ENCODE results near the gene EIF5B. TPM values are rescaled to one million over a fixed set of nuclear protein-coding genes. Genes with fewer than 3 reads are reported as not detected.
"Not testable (repeated sequence)": the region's sequence is repeated elsewhere in the genome, so short reads cannot be mapped to it uniquely, and the experiment has no call there.

The EIF5B gene, protein sequence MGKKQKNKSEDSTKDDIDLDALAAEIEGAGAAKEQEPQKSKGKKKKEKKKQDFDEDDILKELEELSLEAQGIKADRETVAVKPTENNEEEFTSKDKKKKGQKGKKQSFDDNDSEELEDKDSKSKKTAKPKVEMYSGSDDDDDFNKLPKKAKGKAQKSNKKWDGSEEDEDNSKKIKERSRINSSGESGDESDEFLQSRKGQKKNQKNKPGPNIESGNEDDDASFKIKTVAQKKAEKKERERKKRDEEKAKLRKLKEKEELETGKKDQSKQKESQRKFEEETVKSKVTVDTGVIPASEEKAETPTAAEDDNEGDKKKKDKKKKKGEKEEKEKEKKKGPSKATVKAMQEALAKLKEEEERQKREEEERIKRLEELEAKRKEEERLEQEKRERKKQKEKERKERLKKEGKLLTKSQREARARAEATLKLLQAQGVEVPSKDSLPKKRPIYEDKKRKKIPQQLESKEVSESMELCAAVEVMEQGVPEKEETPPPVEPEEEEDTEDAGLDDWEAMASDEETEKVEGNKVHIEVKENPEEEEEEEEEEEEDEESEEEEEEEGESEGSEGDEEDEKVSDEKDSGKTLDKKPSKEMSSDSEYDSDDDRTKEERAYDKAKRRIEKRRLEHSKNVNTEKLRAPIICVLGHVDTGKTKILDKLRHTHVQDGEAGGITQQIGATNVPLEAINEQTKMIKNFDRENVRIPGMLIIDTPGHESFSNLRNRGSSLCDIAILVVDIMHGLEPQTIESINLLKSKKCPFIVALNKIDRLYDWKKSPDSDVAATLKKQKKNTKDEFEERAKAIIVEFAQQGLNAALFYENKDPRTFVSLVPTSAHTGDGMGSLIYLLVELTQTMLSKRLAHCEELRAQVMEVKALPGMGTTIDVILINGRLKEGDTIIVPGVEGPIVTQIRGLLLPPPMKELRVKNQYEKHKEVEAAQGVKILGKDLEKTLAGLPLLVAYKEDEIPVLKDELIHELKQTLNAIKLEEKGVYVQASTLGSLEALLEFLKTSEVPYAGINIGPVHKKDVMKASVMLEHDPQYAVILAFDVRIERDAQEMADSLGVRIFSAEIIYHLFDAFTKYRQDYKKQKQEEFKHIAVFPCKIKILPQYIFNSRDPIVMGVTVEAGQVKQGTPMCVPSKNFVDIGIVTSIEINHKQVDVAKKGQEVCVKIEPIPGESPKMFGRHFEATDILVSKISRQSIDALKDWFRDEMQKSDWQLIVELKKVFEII
- total RNA-seq, result 10 to 100 TPM; 22.7 to 44.1 TPM

DNA sequence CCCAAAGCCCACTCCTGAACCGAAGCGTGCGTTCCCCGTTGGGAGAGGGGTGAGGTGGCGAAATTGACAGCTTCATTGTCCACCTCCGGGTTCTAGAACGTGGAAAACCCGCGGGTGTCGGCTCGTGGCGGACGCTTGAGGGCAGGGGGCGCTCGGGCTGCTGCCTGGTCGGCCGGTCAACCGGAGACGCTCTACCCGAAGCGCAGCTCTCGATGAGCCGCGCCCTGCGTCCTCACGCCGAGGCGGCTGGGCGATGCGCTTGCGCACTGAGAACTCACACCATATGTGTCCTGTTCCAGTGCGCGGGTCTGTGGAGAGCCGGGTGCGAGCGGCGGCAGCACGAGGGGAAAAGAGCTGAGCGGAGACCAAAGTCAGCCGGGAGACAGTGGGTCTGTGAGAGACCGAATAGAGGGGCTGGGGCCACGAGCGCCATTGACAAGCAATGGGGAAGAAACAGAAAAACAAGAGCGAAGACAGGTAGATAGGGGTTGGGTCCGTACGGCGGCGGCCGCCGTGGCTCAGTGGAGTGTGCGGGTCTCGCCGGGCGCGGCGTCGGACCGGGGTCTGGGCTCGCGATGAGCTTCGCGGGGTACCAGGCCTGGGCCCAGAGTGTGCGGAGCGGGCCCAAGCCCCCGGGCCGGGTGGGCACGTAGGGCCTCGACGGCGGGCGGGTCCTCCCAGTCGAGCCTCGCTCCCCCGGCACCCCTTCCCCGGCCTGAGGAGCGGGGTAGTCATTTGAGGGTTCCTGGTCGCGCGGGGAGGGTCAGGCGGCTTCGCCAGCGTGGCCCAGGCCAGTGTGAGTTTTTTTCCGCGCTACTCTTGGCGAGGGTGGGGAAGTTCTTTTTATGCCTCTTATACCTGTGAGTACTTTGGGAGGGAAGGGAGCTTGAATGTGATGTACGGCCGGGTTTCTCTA is at the start of gene EIF5B:
EIF5B (plus strand) TSS at position 277 of the 916 bp plus-strand sequence; CDS start at position 443, 166 bp downstream.
- peak within 1 kb of the TSS; percentile 81 to 94 for H3K27ac ChIP-seq
- DNase-seq (ENCODE audit: low spot score), result peak; percentile 76
- peak within 1 kb of the TSS; percentile 93 for H3K4me3 ChIP-seq
- peaks cover 28 to 42% of the 10 kb centered on the region in 2 donors for H3K4me1 ChIP-seq (ENCODE audit: control insufficient read depth in 1 of 2, low read depth in 2 of 2)
- H3K27me3 ChIP-seq (replicated peaks; ENCODE audit: insufficient read depth), result no peaks in the 10 kb centered on the region
- ATAC-seq (ENCODE audit: insufficient number of reproducible peaks, low FRiP score, low read depth), result peak; percentile 75
- H3K36me3 ChIP-seq, result no peaks in the 10 kb centered on the region
- H3K9me3 ChIP-seq, result no peaks in the 10 kb centered on the region
- TF ChIP-seq, protein P1, sequence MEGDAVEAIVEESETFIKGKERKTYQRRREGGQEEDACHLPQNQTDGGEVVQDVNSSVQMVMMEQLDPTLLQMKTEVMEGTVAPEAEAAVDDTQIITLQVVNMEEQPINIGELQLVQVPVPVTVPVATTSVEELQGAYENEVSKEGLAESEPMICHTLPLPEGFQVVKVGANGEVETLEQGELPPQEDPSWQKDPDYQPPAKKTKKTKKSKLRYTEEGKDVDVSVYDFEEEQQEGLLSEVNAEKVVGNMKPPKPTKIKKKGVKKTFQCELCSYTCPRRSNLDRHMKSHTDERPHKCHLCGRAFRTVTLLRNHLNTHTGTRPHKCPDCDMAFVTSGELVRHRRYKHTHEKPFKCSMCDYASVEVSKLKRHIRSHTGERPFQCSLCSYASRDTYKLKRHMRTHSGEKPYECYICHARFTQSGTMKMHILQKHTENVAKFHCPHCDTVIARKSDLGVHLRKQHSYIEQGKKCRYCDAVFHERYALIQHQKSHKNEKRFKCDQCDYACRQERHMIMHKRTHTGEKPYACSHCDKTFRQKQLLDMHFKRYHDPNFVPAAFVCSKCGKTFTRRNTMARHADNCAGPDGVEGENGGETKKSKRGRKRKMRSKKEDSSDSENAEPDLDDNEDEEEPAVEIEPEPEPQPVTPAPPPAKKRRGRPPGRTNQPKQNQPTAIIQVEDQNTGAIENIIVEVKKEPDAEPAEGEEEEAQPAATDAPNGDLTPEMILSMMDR (IDR thresholded peaks at IDR 0.05), result peak; percentile 62

DNA sequence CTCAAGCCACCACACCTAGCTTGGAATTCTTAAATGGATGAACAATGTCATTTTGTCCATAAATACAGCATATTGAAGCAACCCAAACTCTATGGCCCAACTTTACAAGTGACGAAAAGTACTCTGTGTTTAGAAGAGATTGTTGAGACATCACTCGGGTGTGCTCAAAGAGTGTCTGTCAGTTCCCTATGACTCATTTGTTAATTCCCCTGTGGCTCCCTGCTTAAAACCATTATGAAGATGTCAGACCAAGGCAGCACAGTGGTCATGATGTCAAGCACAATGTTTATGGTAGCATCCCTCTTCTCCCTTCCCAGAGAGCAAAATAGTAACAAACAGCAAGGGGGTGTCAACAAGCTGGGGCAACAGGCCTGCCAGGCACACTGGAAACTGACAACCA is 39.2 kb upstream of the EIF5B start:
- H3K4me3 ChIP-seq, result no peak overlapping the region

DNA sequence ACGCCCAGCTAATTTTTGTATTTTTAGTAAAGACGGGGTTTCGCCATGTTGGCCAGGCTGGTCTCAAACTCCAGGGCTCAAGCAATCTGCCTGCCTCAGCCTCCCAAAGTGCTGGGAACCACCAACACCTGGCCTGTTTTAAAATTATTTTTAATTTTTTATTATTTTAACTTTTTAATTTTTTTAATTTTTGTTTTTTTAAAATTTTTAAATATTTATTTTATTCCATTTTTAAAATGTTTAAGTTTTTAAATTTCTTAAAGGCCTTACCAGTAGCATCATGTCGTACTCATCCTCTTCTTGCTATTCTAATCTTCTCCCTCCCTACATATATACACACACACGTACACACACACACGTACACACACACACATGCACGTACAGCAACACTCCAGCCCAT is 37.6 kb upstream of the EIF5B start:
- H3K27ac ChIP-seq, result no peak overlapping the region
- no peak for DNase-seq (ENCODE audit: low spot score)
- TF ChIP-seq, protein P1 (IDR thresholded peaks at IDR 0.05), result no peak
- no peaks in the 10 kb centered on the region for H3K4me1 ChIP-seq (ENCODE audit: control insufficient read depth in 1 of 2, low read depth in 2 of 2)
- no peaks in the 10 kb centered on the region for H3K27me3 ChIP-seq (replicated peaks; ENCODE audit: insufficient read depth)
- H3K9me3 ChIP-seq, result no peaks in the 10 kb centered on the region
- no peak for ATAC-seq (ENCODE audit: insufficient number of reproducible peaks, low FRiP score, low read depth)
- no peak overlapping the region for H3K4me3 ChIP-seq
- H3K36me3 ChIP-seq, result peaks cover 8% of the 10 kb centered on the region

More for the DNA sequence above, 39.2 kb upstream of the EIF5B start:
- no peak overlapping the region for H3K27ac ChIP-seq
- no peak for ATAC-seq (ENCODE audit: insufficient number of reproducible peaks, low FRiP score, low read depth)
- no peaks in the 10 kb centered on the region for H3K27me3 ChIP-seq (replicated peaks; ENCODE audit: insufficient read depth)
- peaks cover 8% of the 10 kb centered on the region for H3K36me3 ChIP-seq
- TF ChIP-seq, protein P1 (IDR thresholded peaks at IDR 0.05), result no peak
- no peaks in the 10 kb centered on the region for H3K4me1 ChIP-seq (ENCODE audit: control insufficient read depth in 1 of 2, low read depth in 2 of 2)
- H3K9me3 ChIP-seq, result no peaks in the 10 kb centered on the region
- no peak for DNase-seq (ENCODE audit: low spot score)

DNA sequence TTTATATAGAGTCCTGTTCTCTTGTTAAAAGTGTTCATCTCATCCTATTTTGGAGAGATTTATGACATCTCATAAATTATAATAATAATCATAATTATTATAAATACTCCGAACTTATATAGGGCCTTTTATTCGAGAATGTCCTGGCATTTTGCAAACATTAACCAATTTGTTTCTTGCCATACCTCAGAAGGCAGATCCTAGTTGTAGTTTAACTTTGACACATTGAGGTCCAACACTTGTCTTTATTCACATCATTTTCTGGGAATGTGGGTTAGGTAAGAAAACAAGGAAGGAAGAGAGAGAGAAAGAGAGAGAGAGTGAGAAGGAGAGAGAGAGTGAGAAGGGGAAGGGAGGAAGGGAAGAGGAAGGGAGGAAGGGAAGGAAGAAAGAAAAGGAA is 36.1 kb upstream of the EIF5B start, which contains the start of gene LYG1:
LYG1 (minus strand) TSS at position 101 of the 400 bp plus-strand sequence. CDS start 5,527 bp downstream, outside the sequence.
- H3K36me3 ChIP-seq; H3K4me1 ChIP-seq (ENCODE audit: control insufficient read depth in 1 of 2, low read depth in 2 of 2); H3K27me3 ChIP-seq (replicated peaks; ENCODE audit: insufficient read depth); ATAC-seq (ENCODE audit: insufficient number of reproducible peaks, low FRiP score, low read depth); H3K4me3 ChIP-seq; H3K9me3 ChIP-seq; H3K27ac ChIP-seq; DNase-seq (ENCODE audit: low spot score): not testable (repeated sequence)

Data from thoracic aorta (tissue), 2 donors.